EL (cell line): Measurements from ENCODE around the gene HOXD13.

Experiments
- DNase-seq: peaks from one replicate; pipeline ENCODE4 v3.0.0-alpha.2; 2016

The HOXD13 gene

DNA sequence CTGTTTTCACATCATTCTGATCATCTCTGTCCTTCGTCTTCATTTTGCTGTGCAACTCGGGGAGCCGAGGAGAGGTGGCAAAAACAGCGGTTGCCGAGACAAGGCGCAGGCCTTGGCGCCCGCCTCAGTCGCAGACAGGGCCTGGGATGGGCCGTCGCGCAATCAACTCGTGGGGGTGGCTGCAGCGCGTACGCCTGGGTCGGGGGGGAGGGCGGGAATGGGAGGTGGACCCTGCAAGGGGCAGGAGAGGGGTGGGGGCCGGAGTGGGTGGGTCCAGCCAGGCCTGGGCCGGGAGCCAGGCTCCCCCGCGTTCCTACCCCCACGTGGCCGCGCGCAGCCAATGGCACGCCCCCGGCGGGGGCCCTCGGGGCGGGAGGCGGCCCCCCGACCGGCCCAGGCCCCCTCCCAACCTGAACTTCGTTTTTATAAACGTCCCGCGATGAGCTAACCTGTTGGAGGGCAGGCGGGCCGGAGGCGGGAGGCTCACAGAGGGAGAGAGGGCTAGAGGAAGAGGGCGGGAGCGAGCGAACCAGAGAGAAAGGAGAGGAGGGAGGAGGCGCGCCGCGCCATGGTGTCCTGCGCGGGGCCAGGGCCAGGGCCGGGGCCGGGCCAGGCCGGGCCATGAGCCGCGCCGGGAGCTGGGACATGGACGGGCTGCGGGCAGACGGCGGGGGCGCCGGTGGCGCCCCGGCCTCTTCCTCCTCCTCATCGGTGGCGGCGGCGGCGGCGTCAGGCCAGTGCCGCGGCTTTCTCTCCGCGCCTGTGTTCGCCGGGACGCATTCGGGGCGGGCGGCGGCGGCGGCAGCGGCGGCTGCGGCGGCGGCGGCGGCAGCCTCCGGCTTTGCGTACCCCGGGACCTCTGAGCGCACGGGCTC lies at the start of gene HOXD13:
Gene HOXD13 (plus strand): TSS at position 452 of the 875 bp plus-strand sequence. CDS start 170 bp downstream, at position 622.
- peak; percentile 69 for DNase-seq

DNA sequence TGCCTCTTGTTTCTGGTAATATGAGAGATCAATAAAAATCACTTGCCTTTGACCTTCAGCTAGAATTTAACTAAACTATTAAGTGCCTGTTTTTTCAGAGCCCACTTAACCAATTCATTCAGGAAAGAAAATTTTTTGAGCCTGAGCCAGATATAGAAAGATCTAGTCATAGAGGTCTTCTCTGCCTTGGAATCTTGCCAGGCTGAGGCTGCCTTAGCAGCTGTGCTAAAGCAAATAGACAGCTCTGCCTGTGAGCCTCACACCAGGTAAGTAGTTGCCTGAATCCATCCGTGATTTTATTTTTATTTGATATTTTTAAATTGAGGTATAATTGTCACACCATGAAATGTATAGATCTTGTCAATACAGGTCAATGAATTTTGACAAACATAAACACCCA lies 36.1 kb upstream of the HOXD13 start:
- peak; percentile 23 for DNase-seq

DNA sequence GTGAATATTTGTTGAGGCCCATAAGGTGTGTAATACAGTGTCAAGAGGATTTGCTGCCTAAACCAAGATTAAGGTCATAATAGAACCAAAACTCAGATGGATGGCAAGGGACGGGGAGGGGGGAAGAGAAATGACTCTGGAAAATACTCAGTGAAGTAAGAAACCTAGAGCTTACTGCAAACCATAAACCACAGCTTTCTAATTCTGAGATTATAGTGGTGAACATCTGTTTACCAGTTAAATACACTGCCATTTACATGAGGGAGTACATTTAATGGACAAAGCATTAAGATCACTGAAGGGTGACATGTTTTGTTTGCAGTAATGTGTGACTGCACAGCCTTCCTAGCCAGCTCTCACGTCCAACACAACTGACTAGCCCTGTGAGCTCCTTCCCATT lies 28.6 kb upstream of the HOXD13 start:
- no peak for DNase-seq

DNA sequence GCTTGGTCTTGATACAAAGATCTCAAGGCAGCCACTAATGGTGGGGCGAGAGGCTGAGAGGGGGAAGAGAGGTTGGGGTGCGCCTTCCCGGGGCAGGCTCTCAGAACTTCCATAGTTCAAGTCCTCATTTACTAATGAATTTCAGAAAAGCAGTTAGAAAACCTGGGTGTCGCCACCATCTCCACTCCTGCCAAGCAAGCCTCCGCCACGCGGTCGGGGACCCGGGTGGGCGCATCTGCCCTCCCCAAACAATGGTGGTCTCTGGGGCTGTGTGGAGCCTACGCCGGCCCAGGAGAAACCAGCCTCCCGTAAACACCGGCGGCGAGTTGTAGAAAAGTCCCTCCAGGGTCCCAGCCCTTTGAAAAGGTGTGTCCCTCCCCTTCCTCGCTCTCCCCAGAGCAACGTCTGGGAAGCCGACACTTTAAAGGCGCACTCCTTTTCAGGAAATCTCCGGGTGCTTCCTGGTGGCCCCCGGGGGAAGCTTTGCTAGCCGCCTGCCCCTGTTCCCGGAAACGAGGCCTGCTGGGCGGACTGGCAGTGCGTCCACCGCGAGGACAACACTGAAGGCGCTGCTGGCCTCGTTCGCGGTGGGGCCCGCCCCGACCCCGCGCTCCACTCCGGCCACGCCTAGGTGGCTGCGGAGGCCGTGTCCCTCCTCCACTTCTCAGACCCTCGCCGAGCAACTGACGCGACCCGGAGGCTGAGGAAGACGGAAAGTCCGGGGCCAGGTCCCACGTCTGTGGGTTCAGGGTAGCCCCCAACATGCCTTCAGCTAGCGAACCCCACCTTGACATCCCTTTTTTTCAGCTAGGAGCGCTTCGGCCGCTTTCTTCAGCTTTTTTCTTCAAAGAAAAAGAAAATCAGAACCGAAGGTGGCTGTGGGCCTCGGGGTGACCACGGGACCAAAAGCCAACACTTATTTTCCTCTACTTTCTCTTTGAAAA lies 25.6 kb upstream of the HOXD13 start:
- no peak for DNase-seq

DNA sequence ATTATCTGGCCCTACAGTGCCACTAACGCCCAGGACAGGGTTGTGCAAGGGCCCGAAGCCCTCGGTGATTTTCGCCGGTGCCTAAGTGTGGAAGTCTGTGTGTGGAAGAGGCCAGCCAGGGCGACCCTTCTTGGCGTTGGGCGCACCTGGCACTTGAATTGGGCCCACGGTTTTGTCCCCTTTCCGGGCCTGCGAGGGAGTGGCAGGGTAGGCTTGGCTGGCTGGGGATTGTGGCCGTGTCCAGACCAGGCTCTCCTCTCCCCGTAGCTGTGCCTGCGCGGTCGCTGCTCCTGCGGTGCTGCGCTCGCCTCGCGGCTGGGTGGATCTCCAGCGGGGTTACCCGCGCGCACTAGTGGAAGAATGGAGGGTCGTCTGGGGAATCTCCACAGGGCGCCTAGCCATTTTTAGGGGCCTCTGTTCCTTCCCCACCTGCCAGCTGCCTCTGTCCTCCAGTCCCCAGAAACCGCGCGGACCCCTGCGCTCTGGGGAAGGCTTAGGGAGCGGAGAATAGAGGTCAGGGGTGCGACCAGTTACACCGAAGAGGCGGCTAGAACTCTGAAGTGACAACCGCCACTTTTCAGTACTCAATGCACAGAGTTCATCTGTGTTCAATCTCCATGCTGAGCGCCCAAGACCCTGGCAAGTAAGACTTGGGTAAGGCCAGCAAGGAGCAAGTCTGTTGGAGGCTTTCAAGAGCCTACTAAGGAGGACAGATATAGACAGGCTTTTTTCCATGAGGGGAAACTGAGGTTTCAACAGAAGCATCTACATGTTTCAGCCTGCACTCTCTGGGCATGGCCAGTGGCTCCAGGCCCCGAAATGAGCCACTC lies 24.7 kb upstream of the HOXD13 start:
- no peak for DNase-seq

DNA sequence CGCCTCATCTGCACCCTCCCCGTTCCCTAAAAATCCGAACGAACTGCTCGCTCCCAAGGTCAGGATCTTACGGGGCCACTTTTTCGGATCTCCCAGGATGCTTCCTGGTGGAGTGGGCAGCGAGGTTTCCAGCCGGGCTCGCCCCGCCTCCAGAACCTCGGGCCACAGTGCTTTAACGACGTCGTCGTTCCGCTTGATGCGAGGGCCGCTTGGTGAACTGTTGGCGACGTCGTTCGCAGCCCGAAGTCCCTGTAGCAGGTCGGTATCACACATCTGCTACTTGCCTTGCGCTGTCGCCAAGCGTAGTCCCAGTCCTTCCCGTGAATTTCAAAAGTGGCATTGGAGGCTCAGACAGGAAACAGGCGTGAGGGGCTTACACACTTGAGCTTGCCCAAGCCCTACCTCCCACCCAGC lies 24.1 kb upstream of the HOXD13 start:
- DNase-seq, result no peak

DNA sequence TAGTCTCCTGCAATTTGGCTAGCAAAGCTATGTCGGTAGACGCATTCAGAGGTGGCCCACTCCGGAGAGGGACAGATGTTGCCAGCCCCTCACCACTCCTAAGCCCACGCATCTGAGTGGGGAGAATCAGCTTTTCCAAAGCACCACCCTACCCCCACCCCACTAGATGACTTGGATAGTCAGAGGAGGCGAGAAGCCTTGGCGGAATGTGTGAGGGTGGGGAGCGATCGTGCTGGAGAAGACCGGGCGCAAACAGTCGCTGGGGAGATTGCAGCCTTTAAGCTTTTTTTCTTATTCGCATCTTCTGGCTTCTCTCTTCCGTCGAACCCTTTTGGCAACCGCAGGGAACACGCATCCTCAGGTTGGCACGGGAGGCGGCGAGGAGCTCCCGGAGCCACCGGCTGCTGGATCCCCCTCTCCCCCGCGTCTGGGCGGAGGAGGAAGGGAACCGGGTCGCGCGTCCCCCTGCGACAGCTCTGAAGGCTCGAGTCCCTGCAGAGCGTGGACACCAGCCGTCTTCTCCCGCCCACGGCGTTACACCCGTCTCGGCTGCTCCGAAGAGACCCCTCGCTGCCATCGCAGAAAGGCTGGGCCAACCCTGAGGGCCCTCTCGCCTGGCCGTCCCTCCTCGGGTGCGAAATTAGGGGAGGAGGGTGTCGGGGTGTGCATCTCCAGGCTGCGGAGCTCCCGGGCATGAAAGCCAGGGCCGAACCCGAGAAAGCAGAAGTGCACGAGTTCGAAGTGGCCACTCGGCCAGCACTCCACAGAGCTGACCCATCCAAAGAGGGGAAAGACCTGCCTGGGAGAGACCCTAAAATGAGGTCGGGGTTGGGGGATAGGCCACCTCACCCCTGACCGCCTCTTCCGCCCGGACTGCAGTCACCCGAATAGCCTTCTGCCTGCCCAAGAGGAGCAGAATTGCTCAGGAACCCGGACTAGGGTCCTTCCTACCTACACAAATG lies 20.9 kb upstream of the HOXD13 start:
- no peak for DNase-seq

DNA sequence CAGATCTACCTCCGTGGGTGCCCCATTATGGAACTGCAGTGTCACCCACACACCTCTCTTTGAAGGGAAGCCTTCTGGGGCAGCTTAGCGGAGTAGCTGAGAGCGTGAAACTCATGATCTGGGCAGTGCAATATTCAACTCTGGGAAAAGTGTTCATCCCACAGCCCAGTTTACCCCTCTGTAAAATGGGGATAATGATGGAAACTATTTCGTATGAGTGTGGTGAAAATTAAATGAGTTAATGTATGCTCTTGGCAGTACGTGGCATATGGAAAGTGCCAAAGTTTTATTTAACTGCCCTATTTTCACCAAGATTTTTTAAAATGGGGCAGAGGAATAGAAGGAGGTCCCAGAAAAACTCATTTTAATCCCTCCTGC lies 20.2 kb upstream of the HOXD13 start:
- DNase-seq, result no peak

- DNase-seq, result no peak
Observed at GRCh38 chr2:176072951-176073904, 19.3 kb upstream of the HOXD13 start.

- DNase-seq, result no peak
Observed at GRCh38 chr2:176074919-176075425, 17.5 kb upstream of the HOXD13 start.

GRCh38 chr2:176075481-176075880 lies 17.0 kb upstream of the HOXD13 start:
- no peak for DNase-seq

- DNase-seq, result no peak
Observed at GRCh38 chr2:176076063-176076462, 16.5 kb upstream of the HOXD13 start.

DNA sequence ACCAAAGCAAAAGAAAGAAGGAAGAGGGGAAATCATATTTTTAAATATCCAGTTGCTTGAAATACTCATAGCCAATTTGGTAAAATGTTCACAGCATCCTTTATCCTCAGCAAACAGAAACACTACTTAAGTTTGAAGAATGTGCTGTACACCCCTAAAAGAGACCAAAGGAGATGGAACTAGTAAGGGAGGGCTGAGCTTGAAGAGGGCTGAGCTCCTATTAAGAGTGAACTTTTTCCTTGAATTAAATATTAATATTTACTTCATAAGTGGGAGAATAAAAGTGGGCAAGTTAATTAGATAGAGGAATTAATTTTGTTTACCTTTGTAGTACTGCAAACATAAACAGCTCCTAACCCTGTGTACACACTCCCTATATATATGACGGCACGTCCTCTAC lies 15.7 kb upstream of the HOXD13 start:
- DNase-seq, result no peak

- no peak for DNase-seq
Observed at GRCh38 chr2:176078541-176079284, 13.8 kb upstream of the HOXD13 start.

- no peak for DNase-seq
Observed at GRCh38 chr2:176079285-176079830, 13.2 kb upstream of the HOXD13 start.

GRCh38 chr2:176079831-176080539 lies 12.5 kb upstream of the HOXD13 start:
- peak; percentile 76 for DNase-seq

DNA sequence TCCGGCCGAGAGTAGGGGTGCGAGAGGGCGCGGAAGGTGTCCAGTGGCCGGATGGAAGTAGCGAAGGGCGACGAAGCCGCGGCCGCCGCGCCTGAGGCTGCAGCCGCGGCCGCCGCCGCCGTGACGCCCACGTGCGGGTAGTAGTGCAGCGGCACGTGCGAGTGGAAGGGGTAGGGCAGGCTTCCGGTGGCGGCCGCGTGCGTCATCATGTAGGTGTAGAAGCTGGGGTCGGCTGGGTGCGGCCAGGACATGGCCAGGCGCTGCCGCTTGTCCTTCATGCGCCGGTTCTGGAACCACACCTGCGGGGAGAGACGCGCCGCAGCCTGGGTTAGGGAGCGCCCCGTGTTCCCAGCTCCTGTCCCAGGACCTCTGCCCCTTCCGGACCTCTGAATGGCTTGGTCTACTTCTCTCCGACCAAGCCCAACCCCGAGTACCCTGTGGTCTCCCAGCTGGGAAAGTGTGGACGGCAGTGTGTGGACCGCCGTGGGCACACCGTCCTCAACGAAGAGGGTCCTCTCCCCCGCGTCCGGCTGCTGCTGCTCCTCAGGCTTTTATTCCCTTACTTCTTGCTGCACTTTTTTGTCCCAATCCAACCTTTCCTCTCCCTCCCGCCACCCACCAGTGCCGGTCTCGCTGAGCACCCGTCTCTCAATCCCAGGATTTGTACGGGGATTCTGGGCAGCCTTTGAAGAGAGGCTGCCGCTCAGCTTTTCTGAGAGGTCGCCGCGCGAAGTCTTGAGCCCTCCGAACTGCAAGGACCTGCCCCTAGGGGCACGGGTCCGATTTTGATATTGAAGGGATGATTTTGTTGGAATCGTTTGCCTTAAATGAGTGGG lies 11.8 kb upstream of the HOXD13 start:
- peak; percentile 37 for DNase-seq
